Activated naive CD4-positive, alpha-beta T cell treated with anti-CD3 and anti-CD28 coated beads, Interleukin-2, amount 50 U/mL, for 72 hours (primary cell): ENCODE data around the gene OR52K1. TPM values are rescaled to one million over a fixed set of nuclear protein-coding genes. Genes with fewer than 3 reads are reported as not detected.
A peak's percentile ranks its signal among the peaks of the same experiment; 100 is the strongest.
"Not testable (repeated sequence)": the region's sequence is repeated elsewhere in the genome, so short reads cannot be mapped to it uniquely, and the experiment has no call there.

Experiments used
- ATAC-seq, 2 donors: fragments of 150-1000 bp; cut with Tn5 transposase; 2 replicates each; pipeline ENCODE4 v1.10.0; 2021; ENCODE audit warnings: mild to moderate bottlenecking in 2 of 2, moderate library complexity in 2 of 2
- DNase-seq, 2 donors: peaks; one replicate each; pipeline ENCODE4 v3.0.0; 2021 to 2022; ENCODE audit warnings: low spot score in 2 of 2
- H3K27ac Mint-ChIP-seq, 2 donors: one replicate each; pipeline ENCODE4 v1.8.0; 2022; ENCODE audit warnings: mild to moderate bottlenecking in 2 of 2, mixed read lengths in 2 of 2
- H3K36me3 Mint-ChIP-seq, 2 donors: one replicate each; pipeline ENCODE4 v1.8.0; 2022; ENCODE audit warnings: mixed read lengths in 2 of 2
- H3K9me3 Mint-ChIP-seq, 2 donors: one replicate each; pipeline ENCODE4 v1.8.0; 2022; ENCODE audit warnings: mixed read lengths in 2 of 2
- total RNA-seq, 2 donors: library from RNA; stranded (reverse); gene quantifications; one replicate each; pipeline ENCODE4 v1.2.3, GENCODE V29; 2022

Gene OR52K1
- total RNA-seq, 2 donors from 2014 or later = 0.20 to 0.33 TPM

DNA sequence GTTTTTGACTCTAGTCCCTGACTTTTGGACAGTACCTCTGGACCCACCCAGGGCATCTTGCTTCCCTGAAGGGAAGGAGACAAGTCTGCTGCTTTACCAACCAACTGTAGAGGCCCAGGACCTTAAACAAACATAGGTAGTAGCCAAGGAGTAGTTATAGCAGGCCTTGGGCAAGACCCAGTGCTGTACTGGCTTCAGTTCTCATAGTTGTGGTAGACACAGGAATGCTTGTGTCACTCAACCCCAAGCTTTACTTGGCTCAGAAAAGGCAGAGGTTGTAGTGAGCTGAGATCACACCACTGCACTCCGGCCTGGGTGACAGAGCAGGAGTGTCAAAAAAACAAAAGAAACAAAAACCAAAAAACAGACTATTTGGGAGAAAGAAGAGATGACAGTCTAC is 41.2 kb downstream of the OR52K1 start:
- Mint-ChIP-seq H3K9me3 (no peaks in the 10 kb centered on the region), H3K36me3 (no peaks in the 10 kb centered on the region), H3K27ac (no peak overlapping the region)
- ATAC-seq (no peak), DNase-seq (no peak)

DNA sequence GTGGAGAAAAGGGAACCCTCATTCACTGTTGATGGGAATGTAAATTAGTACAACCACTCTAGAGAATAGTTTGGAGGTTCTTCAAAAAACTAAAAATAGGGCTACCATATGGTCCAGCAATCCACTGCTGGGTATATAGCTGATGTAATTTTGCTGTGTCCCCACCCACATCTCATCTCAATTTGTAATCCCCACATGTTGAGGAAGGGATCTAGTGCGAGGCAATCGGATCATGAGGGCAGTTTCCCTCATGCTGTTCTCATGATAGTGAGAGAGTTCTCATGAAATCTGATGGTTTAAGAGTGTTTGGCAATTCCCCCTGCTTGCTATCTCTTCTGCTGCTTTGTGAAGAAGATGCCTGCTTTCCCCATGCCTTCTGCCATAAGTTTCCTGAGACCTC is 45.5 kb downstream of the OR52K1 start:
- H3K36me3 Mint-ChIP-seq = no peaks in the 10 kb centered on the region
- H3K27ac Mint-ChIP-seq = no peak overlapping the region
- no peaks in the 10 kb centered on the region for H3K9me3 Mint-ChIP-seq
- DNase-seq (no peak), ATAC-seq (no peak)

DNA sequence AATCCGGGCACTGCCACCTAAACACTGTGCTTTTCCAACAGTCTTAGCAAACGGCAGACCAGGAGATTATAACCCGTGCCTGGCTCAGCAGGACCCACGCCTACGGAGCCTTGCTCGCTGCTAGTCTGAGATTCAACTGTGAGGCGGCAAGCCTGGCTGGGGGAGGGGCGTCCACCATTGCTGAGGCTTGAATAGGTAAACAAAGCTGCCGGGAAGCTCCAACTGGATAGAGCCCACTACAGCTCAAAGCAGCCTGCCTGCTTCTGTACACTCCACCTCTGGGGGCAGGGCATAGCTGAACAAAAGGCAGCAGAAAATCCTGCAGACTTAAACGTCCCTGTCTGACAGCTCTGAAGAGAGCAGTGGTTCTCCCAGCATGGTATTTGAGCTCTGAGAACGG is 49.2 kb downstream of the OR52K1 start:
- H3K9me3 Mint-ChIP-seq, ATAC-seq, DNase-seq, H3K27ac Mint-ChIP-seq, H3K36me3 Mint-ChIP-seq: not testable (repeated sequence)

DNA sequence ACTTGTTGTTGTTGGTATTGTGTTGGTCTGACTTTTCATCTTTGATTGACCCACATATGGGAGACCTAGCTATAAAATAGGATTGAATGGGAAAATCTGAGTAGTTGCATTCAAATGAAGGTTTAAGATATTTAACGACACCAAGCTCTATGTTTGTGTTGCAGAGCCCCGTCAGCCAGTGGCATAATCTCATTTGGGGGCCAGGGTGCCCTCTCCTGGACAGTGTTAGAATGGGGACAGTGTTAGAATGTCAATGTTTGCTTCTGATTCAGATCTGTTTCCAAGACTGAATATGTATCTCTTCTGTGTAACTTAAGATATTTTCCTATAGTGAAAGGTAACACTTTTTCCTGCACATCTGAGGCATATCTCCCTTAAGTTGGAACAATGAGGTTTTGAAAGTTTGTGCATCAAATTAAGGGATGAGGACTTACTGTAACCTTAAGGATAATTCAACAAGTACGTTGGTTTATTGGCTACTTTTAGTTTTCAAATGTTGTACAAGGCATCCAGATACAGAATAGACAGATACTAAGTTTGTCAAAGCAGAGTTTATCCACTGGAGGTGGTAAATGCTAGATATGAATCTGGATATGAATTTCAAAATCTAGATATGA is 57.3 kb downstream of the OR52K1 start:
- Mint-ChIP-seq H3K36me3 (no peaks in the 10 kb centered on the region), H3K27ac (no peak overlapping the region), H3K9me3 (no peaks in the 10 kb centered on the region)
- ATAC-seq (peak; percentile 60 to 78), DNase-seq (peak in 1 of 2 donors; percentile 75)

DNA sequence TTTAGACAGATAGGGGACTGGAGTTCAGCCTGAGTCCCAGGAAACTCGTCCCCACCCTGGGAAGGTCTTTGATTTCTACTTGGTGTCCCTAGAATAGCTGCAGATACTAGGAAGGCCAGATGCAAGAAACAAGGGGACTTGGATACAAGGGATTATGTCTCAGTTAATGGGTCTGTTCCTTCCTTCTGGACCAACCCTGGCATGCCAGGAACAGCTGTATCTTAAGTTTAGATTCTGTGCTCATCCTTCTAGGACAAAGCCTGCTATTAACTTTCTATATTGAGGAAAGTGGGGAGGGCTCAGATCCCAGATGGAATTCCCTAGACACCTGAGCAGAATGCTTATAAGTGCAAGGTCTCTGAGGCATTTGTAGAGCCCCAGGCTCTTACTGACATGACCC is 58.6 kb downstream of the OR52K1 start:
- Mint-ChIP-seq H3K36me3 (no peaks in the 10 kb centered on the region), H3K9me3 (no peaks in the 10 kb centered on the region), H3K27ac (no peak overlapping the region)
- no peak for ATAC-seq
- DNase-seq = no peak

Other genes with a start within 250 kb of the OR52K1 start
- not detected for gene OR52B4, start 114.3 kb upstream of the OR52K1 start, total RNA-seq
- gene TRIM21, start 88.9 kb upstream of the OR52K1 start, total RNA-seq = 10 to 100 TPM; 16.3 to 46.9 TPM
- gene OR52K2, start 33.4 kb upstream of the OR52K1 start, total RNA-seq = not detected
- not detected for gene OR52M1, start 62.5 kb downstream of the OR52K1 start, total RNA-seq
- not detected for gene OR52I2, start 99.1 kb downstream of the OR52K1 start, total RNA-seq
- gene OR52I1, start 111.4 kb downstream of the OR52K1 start, total RNA-seq = not detected
- 10 to 100 TPM in 1 of 2 donors, 1 to 10 TPM in 1; 6.2 to 15.2 TPM for gene TRIM68, start 125.6 kb downstream of the OR52K1 start, total RNA-seq
- gene OR51D1, start 154.8 kb downstream of the OR52K1 start, total RNA-seq = not detected
- not detected for gene OR51E1, start 161.3 kb downstream of the OR52K1 start, total RNA-seq
- gene OR51E2, start 215.2 kb downstream of the OR52K1 start, total RNA-seq = not detected
- gene MMP26, start 222.1 kb downstream of the OR52K1 start, total RNA-seq = not detected